ENCODE results near the gene SHISA6. TPM values are rescaled to one million over a fixed set of nuclear protein-coding genes. Genes with fewer than 3 reads are reported as not detected.
"Not testable (repeated sequence)": the region's sequence is repeated elsewhere in the genome, so short reads cannot be mapped to it uniquely, and the experiment has no call there.

SHISA6 gene
- polyA plus RNA-seq, 4 donors = 1.5 to 3.2 (median 2.5) TPM

GRCh38 chr17:11301874-11302273, 60.9 kb downstream of the SHISA6 start:
- DNase-seq (ENCODE audit: low read depth in 4 of 4, low spot score in 3 of 4) = not testable (repeated sequence)

GRCh38 chr17:11302401-11303186, 61.6 kb downstream of the SHISA6 start:
- DNase-seq (ENCODE audit: low read depth in 4 of 4, low spot score in 3 of 4) = no peak

GRCh38 chr17:11303773-11304394, 62.9 kb downstream of the SHISA6 start:
- no peak for DNase-seq (ENCODE audit: low read depth in 4 of 4, low spot score in 3 of 4)

GRCh38 chr17:11304568-11304967, 63.6 kb downstream of the SHISA6 start:
- no peak for DNase-seq (ENCODE audit: low read depth in 4 of 4, low spot score in 3 of 4)

GRCh38 chr17:11305524-11305923, 64.5 kb downstream of the SHISA6 start:
- DNase-seq (ENCODE audit: low read depth in 4 of 4, low spot score in 3 of 4) = no peak

GRCh38 chr17:11308531-11308930, 67.5 kb downstream of the SHISA6 start:
- no peak for DNase-seq (ENCODE audit: low read depth in 4 of 4, low spot score in 3 of 4)

- no peak for DNase-seq (ENCODE audit: low read depth in 4 of 4, low spot score in 3 of 4)
Measured at GRCh38 chr17:11309033-11309432, 68.0 kb downstream of the SHISA6 start.

GRCh38 chr17:11309850-11310249, 68.8 kb downstream of the SHISA6 start:
- DNase-seq (ENCODE audit: low read depth in 4 of 4, low spot score in 3 of 4) = no peak

- not testable (repeated sequence) for DNase-seq (ENCODE audit: low read depth in 4 of 4, low spot score in 3 of 4)
Measured at GRCh38 chr17:11316451-11316850, 75.4 kb downstream of the SHISA6 start.

GRCh38 chr17:11318207-11318606, 77.2 kb downstream of the SHISA6 start:
- no peak for DNase-seq (ENCODE audit: low read depth in 4 of 4, low spot score in 3 of 4)

- no peak for DNase-seq (ENCODE audit: low read depth in 4 of 4, low spot score in 3 of 4)
Measured at GRCh38 chr17:11319894-11320293, 78.9 kb downstream of the SHISA6 start.

- no peak for DNase-seq (ENCODE audit: low read depth in 4 of 4, low spot score in 3 of 4)
Measured at GRCh38 chr17:11324021-11324420, 83.0 kb downstream of the SHISA6 start.

- no peak for DNase-seq (ENCODE audit: low read depth in 4 of 4, low spot score in 3 of 4)
Measured at GRCh38 chr17:11324846-11325420, 83.9 kb downstream of the SHISA6 start.

GRCh38 chr17:11326492-11326891, 85.5 kb downstream of the SHISA6 start:
- no peak for DNase-seq (ENCODE audit: low read depth in 4 of 4, low spot score in 3 of 4)

GRCh38 chr17:11328770-11329169, 87.8 kb downstream of the SHISA6 start:
- no peak for DNase-seq (ENCODE audit: low read depth in 4 of 4, low spot score in 3 of 4)

GRCh38 chr17:11330006-11330405, 89.0 kb downstream of the SHISA6 start:
- no peak for DNase-seq (ENCODE audit: low read depth in 4 of 4, low spot score in 3 of 4)

- no peak for DNase-seq (ENCODE audit: low read depth in 4 of 4, low spot score in 3 of 4)
Measured at GRCh38 chr17:11330826-11331225, 89.8 kb downstream of the SHISA6 start.

- no peak for DNase-seq (ENCODE audit: low read depth in 4 of 4, low spot score in 3 of 4)
Measured at GRCh38 chr17:11331547-11332513, 90.8 kb downstream of the SHISA6 start.

GRCh38 chr17:11332706-11333105, 91.7 kb downstream of the SHISA6 start:
- no peak for DNase-seq (ENCODE audit: low read depth in 4 of 4, low spot score in 3 of 4)

GRCh38 chr17:11334493-11334892, 93.5 kb downstream of the SHISA6 start:
- DNase-seq (ENCODE audit: low read depth in 4 of 4, low spot score in 3 of 4) = no peak

GRCh38 chr17:11336290-11336689, 95.3 kb downstream of the SHISA6 start:
- no peak for DNase-seq (ENCODE audit: low read depth in 4 of 4, low spot score in 3 of 4)
